H1 (cell line): ENCODE results near the gene PLXDC2. TPM values are rescaled to one million over a fixed set of nuclear protein-coding genes. Genes with fewer than 3 reads are reported as not detected.

ENCODE experiments used
- CHD1 ChIP-seq: IDR thresholded peaks from 2 replicates; pipeline ENCODE4 v1.6.1; 2012; ENCODE audit warnings: low read depth, low read length, improper control_type of control experiment
- RAD21 ChIP-seq, 2 experiments: IDR thresholded peaks in 1 of 2; conservative IDR thresholded peaks in 1 of 2; 2 replicates each; pipeline ENCODE4 v1.6.1; 2011; ENCODE audit warnings: low read depth in 2 of 2, low read length in 2 of 2, improper control_type of control experiment in 1 of 2, inconsistent platforms in 1 of 2, mild to moderate bottlenecking in 1 of 2, moderate library complexity in 1 of 2
- TAF7 ChIP-seq: optimal IDR thresholded peaks from 2 replicates; pipeline ENCODE3; 2011; ENCODE audit warnings: low read depth, mild to moderate bottlenecking, inconsistent platforms, low read length, moderate library complexity, borderline replicate concordance
- TCF12 ChIP-seq: IDR thresholded peaks from 2 replicates; pipeline ENCODE4 v1.6.1; 2011; ENCODE audit warnings: low read depth, mild to moderate bottlenecking, low read length
- TEAD4 ChIP-seq: IDR thresholded peaks from 2 replicates; pipeline ENCODE4 v1.6.1; 2012; ENCODE audit warnings: low read depth, low read length, inconsistent platforms, mixed read lengths
- YY1 ChIP-seq: IDR thresholded peaks from 2 replicates; pipeline ENCODE4 v1.6.1; 2011; ENCODE audit warnings: low read depth, mild to moderate bottlenecking, low read length
- polyA plus RNA-seq, 7 experiments: library from polyadenylated mRNA; depleted of rRNA in 3 of 7; stranded (reverse) in 5 of 7; unstranded in 2 of 7; fragments of >200 nt in 5 of 7; fragments of 200-250 nt in 2 of 7; gene quantifications; 1 replicate in 5 of 7; 2 replicates in 1 of 7; 4 replicates in 1 of 7; pipeline versions ENCODE4 v1.2.1 to v1.2.3, GENCODE V29; 2011 to 2013; ENCODE audit warnings: missing spikeins in 2 of 7, mixed read lengths in 2 of 7
- total RNA-seq: library from RNA; stranded (reverse); fragmentation: NEBNext Ultra II Directional; extraction: Animal tissue kit (Norgen Biotek cat#: 25700); gene quantifications from 2 replicates; pipeline ENCODE4 v1.2.1, GENCODE V29; 2021
- TF ChIP-seq, protein P1 (sequence below): fragments of 300-600 bp; sonication (generic); IDR thresholded peaks from 2 replicates; pipeline ENCODE4 v1.7.1; 2012; ENCODE audit warnings: low read length, moderate library complexity, mild to moderate bottlenecking, inconsistent platforms; ENCODE audit not compliant: insufficient replicate concordance
- TF ChIP-seq, protein P2 (sequence below): IDR thresholded peaks from 2 replicates; pipeline ENCODE4 v1.6.1; 2012; ENCODE audit warnings: low read length, inconsistent platforms

PLXDC2 gene
- total and polyA plus RNA-seq, 2 of the 8 experiments (the other 6 are each of a cell fraction or from before 2014, with no cell fraction given): 23.0 to 40.5 TPM

DNA sequence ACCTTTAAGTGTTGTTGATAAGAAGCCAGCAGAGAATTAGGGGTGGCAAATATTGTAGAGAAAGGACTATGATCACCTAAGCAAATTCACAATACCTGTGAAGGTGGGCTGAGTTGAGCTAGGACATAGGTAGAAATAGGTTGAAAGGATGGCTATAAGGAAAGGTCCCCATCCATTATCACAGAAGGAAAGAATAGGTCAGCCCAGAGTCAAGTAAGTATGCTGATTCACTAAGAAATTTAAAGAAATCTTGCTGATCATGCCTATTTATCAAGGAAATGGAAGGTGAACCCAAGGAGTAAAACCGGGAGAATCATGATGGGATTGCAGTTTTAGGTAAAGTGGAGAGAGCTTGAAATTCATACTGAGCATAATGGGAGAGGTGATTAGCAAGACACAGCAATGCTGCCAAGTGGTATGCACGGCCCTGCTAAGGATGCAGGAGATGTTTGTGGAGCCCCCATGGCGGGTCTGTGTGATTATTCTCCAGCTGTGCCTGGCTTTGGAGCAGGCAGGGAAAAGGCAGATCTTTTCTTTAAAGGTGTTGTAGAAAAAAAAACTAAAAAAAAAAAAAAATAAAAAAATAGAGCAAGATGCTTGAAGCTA lies 399.4 kb downstream of the PLXDC2 start (continued):
- TF ChIP-seq, protein P1, sequence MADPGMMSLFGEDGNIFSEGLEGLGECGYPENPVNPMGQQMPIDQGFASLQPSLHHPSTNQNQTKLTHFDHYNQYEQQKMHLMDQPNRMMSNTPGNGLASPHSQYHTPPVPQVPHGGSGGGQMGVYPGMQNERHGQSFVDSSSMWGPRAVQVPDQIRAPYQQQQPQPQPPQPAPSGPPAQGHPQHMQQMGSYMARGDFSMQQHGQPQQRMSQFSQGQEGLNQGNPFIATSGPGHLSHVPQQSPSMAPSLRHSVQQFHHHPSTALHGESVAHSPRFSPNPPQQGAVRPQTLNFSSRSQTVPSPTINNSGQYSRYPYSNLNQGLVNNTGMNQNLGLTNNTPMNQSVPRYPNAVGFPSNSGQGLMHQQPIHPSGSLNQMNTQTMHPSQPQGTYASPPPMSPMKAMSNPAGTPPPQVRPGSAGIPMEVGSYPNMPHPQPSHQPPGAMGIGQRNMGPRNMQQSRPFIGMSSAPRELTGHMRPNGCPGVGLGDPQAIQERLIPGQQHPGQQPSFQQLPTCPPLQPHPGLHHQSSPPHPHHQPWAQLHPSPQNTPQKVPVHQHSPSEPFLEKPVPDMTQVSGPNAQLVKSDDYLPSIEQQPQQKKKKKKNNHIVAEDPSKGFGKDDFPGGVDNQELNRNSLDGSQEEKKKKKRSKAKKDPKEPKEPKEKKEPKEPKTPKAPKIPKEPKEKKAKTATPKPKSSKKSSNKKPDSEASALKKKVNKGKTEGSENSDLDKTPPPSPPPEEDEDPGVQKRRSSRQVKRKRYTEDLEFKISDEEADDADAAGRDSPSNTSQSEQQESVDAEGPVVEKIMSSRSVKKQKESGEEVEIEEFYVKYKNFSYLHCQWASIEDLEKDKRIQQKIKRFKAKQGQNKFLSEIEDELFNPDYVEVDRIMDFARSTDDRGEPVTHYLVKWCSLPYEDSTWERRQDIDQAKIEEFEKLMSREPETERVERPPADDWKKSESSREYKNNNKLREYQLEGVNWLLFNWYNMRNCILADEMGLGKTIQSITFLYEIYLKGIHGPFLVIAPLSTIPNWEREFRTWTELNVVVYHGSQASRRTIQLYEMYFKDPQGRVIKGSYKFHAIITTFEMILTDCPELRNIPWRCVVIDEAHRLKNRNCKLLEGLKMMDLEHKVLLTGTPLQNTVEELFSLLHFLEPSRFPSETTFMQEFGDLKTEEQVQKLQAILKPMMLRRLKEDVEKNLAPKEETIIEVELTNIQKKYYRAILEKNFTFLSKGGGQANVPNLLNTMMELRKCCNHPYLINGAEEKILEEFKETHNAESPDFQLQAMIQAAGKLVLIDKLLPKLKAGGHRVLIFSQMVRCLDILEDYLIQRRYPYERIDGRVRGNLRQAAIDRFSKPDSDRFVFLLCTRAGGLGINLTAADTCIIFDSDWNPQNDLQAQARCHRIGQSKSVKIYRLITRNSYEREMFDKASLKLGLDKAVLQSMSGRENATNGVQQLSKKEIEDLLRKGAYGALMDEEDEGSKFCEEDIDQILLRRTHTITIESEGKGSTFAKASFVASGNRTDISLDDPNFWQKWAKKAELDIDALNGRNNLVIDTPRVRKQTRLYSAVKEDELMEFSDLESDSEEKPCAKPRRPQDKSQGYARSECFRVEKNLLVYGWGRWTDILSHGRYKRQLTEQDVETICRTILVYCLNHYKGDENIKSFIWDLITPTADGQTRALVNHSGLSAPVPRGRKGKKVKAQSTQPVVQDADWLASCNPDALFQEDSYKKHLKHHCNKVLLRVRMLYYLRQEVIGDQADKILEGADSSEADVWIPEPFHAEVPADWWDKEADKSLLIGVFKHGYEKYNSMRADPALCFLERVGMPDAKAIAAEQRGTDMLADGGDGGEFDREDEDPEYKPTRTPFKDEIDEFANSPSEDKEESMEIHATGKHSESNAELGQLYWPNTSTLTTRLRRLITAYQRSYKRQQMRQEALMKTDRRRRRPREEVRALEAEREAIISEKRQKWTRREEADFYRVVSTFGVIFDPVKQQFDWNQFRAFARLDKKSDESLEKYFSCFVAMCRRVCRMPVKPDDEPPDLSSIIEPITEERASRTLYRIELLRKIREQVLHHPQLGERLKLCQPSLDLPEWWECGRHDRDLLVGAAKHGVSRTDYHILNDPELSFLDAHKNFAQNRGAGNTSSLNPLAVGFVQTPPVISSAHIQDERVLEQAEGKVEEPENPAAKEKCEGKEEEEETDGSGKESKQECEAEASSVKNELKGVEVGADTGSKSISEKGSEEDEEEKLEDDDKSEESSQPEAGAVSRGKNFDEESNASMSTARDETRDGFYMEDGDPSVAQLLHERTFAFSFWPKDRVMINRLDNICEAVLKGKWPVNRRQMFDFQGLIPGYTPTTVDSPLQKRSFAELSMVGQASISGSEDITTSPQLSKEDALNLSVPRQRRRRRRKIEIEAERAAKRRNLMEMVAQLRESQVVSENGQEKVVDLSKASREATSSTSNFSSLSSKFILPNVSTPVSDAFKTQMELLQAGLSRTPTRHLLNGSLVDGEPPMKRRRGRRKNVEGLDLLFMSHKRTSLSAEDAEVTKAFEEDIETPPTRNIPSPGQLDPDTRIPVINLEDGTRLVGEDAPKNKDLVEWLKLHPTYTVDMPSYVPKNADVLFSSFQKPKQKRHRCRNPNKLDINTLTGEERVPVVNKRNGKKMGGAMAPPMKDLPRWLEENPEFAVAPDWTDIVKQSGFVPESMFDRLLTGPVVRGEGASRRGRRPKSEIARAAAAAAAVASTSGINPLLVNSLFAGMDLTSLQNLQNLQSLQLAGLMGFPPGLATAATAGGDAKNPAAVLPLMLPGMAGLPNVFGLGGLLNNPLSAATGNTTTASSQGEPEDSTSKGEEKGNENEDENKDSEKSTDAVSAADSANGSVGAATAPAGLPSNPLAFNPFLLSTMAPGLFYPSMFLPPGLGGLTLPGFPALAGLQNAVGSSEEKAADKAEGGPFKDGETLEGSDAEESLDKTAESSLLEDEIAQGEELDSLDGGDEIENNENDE: peak; percentile 84
- TF ChIP-seq RAD21 (IDR thresholded peaks at IDR 0.05 in 1 of 2, conservative IDR thresholded peaks at IDR 0.05 in 1 of 2; ENCODE audit: low read depth in 2 of 2, low read length in 2 of 2) (0 out of 4 replicates have a peak, but pooled peaks of 1 of the 2 experiments have one; percentile 15), TEAD4 (peak; percentile 85), CHD1 (no peak), TCF12 (0 out of 2 replicates have a peak, but pooled peaks have one; percentile 42), TAF7 (peak; percentile 37), YY1 (peak; percentile 62; the same call in 1 of the 2 replicates)
- TF ChIP-seq, protein P2, sequence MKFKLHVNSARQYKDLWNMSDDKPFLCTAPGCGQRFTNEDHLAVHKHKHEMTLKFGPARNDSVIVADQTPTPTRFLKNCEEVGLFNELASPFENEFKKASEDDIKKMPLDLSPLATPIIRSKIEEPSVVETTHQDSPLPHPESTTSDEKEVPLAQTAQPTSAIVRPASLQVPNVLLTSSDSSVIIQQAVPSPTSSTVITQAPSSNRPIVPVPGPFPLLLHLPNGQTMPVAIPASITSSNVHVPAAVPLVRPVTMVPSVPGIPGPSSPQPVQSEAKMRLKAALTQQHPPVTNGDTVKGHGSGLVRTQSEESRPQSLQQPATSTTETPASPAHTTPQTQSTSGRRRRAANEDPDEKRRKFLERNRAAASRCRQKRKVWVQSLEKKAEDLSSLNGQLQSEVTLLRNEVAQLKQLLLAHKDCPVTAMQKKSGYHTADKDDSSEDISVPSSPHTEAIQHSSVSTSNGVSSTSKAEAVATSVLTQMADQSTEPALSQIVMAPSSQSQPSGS: 0 out of 2 replicates have a peak, but pooled peaks have one; percentile 71
